NCI-H774 (cell line): ENCODE results near the gene SPON1.
A peak's percentile ranks its signal among the peaks of the same experiment; 100 is the strongest.
"Not testable (repeated sequence)": the region's sequence is repeated elsewhere in the genome, so short reads cannot be mapped to it uniquely, and the experiment has no call there.

Experiments used
- DNase-seq: peaks from one replicate; lab custom pipeline; 2025; lab: John Stamatoyannopoulos, UW

The SPON1 gene

DNA sequence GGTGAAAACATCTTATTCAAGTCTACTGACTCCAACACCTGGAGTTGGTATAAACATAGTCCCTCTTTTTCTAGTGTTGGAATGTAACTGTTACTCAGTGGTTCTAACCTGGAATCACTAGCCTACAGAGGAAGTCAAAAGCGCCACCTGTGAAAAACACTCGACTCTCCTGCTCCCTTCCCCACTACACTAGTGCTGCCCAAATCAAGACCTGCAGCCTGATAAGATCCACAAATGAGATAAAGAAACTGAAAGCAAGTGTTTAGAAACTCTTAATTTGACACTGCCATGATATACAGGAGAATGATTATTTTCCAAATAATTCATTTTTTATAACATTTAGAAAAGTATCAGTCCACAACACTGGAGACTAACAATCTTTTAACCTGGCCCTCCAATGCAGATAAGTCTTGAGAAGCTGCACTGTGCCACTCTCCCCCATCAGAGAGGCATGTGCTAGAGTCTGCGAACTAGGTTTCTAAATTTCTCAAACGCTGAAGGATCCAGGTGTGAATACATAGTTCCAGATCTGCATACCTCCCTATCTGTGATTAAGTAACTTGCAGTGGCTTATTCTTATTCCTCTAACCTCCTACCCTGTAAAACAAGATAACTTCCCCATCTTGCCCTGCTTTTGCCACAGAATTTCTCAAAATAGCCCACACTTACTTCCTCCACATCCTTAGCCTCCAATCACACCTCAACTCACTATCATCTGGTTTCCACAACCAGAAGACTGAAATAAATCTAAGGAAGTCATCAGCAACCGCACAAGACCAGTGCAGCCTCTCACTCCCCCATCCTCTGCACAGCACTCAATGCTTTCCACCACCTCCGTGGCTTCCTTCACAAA lies 308.4 kb downstream of the SPON1 start:
- no peak for DNase-seq

DNA sequence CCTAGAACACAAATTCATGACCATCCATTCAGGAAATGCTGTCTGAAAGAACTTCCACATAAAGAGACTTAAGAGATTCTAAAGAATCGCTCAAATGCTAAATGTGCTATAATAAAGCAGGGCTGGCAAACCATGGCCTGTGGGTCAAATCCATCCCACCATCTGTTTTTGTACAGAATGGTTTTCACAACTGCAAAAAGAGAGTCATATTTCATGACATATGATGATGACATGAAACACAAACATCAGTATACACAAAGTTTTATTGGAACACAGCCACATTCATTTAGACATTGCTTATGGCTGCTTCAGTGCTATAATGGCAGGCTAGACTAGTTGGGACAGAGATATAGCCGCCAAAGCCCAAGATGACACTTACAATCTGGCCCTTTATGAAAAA lies 311.4 kb downstream of the SPON1 start:
- no peak for DNase-seq

DNA sequence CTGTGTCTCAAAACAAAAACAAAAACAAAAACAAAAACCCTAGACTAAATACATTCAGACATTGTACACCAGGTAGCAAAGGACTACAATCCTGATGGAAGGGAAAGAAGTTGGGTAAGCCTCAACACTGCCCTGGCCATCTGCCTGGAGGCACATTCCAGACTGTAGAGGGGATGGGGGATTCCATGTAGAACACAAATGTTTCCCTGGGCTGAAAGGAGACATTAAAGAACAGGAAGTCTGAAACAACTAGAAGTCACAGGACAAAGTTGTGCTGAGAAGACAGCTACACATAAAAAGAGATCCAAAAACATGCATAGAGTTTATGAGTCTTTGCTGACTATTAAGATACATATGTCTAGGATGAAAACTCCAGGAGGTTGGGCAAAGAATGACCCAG lies 312.6 kb downstream of the SPON1 start:
- no peak for DNase-seq

DNA sequence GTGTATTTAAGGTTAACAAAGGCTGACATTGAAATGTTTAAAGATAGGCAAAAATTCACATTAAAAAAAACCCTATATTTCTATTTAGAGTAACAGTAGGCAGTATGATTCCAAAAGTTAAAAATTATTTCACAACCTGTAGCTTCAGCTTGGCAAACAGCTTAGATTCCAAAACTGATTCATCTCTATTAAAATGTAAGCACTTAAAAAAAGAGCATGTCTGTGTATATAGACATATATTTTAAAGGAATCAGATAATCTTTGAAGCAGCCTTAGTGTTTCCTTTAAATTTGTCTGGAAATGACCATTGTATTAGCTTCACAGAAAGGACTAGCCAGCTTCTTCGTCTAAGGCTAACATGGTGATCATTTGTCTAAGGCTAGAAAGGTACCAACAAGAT lies 316.3 kb downstream of the SPON1 start:
- DNase-seq = not testable (repeated sequence)

DNA sequence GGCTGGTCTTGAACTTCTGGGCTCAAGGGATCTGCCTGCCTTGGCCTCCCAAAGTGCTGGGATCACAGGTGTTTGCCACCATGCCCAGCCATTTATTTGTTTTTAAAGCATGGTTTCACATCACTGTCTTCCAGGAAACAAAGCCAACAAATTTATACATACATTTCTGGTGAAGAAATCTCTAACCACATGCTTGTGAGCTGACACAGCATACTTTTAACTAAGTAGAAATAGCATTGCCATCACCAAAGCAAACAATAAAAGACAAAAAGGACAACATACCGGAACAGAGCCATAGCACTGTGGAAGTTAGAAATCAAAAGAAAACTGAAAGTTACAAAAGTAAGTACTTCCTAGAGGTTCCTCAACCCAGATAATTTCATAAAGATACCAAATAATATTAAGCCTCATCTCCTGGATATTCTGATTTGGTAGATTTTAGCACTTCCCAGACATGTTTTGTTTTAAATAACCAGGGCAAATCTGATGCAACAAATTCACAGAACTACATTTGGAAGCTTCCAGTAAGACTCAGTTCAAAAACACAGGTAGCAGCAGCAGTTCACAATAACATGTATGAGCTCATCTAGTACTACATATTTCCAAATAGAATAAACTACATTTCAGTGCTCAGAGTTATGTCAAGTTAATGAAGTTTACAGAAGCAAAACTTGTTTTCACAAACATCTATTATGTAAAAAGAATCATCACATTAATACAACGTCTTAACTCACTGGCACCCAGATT lies 325.8 kb downstream of the SPON1 start:
- DNase-seq = no peak

- no peak for DNase-seq
Observed at GRCh38 chr11:14290422-14290821, 327.9 kb downstream of the SPON1 start.

DNA sequence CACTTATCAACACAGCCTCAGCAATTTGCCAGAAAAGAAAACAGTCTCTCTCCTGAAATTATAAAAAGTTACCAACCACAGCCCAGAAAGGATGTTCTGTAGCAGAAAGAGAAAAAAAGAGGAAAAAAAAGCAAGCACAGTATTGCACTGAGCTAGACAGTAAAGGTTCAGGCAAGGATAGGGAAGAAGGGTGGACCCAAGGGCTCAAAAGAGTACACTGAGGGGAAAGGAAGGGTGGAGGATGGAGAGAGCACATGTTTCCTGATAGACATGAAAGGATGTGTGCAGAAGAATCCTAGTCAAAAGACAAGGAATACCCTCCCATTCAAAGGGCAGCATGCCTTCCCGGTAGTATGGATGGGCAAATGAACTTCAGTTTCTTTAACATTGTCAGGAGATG lies 337.4 kb downstream of the SPON1 start:
- no peak for DNase-seq

DNA sequence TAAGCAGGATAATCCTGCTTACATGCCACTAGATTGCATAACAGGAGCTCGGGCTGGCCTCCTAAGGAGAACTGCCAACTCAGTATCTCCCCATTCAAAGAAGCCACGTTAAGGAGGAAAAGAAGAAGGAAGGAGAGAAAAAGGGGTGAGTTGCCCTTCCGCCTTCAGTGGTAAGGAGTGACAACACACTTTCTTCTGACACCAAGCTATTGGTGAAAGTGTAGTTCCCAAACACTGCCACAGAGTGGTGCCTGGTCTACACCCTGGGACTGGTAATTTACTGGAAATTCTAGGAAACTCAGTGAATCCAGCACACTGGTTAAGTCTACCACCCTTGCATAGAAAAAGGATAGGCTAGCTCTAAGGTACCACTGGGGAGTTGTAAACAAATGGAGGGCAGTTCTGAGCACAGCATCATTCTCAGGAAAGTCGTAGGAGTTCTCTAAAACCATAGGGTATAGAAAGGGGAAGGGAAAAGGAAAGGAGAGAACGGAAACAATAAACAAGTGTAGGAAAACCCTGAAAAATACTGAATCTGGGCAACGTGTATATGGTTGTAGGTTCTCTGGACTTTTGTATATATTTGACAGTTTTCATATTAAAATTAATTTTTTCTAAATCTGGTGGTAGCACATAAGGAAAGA lies 338.3 kb downstream of the SPON1 start:
- no peak for DNase-seq

GRCh38 chr11:14304601-14305000 lies 342.1 kb downstream of the SPON1 start:
- DNase-seq = no peak

- DNase-seq = no peak
Observed at GRCh38 chr11:14305649-14306048, 343.1 kb downstream of the SPON1 start.

- no peak for DNase-seq
Observed at GRCh38 chr11:14306481-14306880, 344.0 kb downstream of the SPON1 start.

GRCh38 chr11:14308114-14308896 lies 345.8 kb downstream of the SPON1 start:
- peak; percentile 12 for DNase-seq

DNA sequence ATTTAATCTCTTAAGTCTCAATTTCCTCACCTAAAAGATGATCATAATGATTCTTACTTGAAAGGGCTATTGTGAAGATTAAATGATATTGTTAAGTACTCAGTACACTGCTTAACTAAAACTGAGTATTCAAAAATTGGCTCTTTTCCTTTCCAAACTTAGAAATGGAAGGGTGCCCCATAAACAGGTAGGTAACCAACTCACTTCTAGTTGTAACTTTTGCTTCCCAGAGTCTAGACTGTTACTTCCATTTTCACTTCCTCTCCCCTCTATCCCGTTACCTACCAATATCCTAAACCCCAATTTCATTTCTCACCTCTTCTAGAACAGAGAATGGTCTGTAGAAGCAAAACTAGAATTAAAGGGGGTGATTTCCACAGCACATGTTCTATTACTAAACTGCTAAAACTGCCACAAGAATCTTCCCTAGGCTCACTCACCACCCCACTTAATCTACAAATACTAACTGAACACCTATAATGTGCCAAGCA lies 346.4 kb downstream of the SPON1 start:
- no peak for DNase-seq

GRCh38 chr11:14309425-14310192 lies 347.1 kb downstream of the SPON1 start:
- DNase-seq = no peak

- no peak for DNase-seq
Observed at GRCh38 chr11:14310679-14311078, 348.2 kb downstream of the SPON1 start.

DNA sequence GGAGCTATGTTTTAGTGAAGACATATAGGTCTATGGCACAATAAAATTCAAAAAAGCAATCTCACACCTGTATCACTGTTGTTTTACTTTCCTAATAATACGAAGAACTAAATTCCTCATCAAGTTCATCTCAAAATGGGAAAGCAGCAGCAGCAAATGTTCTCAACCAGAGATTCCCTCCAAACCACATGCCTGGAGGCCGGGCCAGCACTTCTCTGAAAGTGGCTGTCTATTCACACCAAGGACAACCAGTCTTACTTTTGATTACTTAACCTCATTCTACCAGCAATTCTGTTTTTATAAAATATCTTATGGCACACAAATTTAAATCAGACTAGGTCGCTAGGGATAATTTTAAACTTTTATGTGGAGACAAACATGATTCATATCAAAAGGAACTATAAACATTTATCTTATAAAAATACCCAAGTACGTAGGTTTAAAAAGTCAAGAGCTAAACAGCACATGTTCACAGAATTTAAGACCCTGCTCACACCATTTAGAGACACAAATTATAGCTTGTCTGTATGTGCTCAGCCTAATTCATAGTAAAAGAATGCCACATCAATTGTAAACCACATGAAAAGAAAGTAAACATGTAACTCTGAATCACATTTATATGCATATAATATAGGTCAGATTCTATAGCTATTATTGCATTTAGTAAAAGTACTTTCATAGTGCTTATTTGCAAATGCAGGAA lies 350.4 kb downstream of the SPON1 start:
- DNase-seq = no peak

DNA sequence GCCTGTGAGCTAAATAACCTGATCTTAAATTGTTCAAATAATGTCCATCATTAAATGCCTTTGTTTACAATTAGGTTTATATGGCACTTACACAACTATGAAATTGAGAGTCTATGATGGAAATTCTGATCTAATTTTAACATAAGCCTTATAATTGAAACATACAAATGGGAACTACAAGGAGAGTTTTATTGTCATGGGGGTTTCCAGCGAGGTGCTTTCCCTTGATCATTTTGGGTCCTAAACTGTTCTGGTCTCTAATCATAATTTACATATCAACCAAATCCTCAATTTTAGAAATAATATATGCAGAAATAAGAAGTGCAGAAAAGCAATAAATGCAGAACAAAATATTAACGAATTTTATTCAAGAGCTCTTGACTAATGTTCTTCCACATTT lies 351.6 kb downstream of the SPON1 start:
- DNase-seq = no peak

GRCh38 chr11:14315130-14315529 lies 352.6 kb downstream of the SPON1 start:
- no peak for DNase-seq
